Kidney (tissue), 14 donors: ENCODE measurements around the gene INCENP. TPM values are rescaled to one million over a fixed set of nuclear protein-coding genes. Genes with fewer than 3 reads are reported as not detected.

Experiments
- DNase-seq, 5 donors: peaks; one replicate each; pipeline ENCODE4 v3.0.0-alpha.2; 2013 to 2020
- FAIRE-seq: peaks from 2 replicates; lab custom pipeline; 2012; peaks lifted over from hg19 to GRCh38; lab: Jason Lieb, UNC
- H3K27ac ChIP-seq, 2 donors: one replicate each; pipeline ENCODE4 v1.7.0; 2013; ENCODE audit warnings: low read depth in 2 of 2, low read length in 2 of 2, inconsistent platforms in 1 of 2
- H3K27me3 ChIP-seq: one replicate; pipeline ENCODE4 v1.7.1; 2013; ENCODE audit warnings: low read length, inconsistent platforms; ENCODE audit not compliant: control insufficient read depth, insufficient read depth
- H3K36me3 ChIP-seq, 3 donors: one replicate each; pipeline versions ENCODE4 v1.7.0 to v1.7.1; 2013; ENCODE audit warnings: low read length in 3 of 3, control low read depth in 1 of 3, inconsistent platforms in 1 of 3; ENCODE audit not compliant: insufficient read depth in 3 of 3, control insufficient read depth in 2 of 3
- H3K4me1 ChIP-seq, 3 donors: one replicate each; pipeline versions ENCODE4 v1.7.0 to v1.7.1; 2013; ENCODE audit warnings: low read length in 3 of 3, inconsistent platforms in 1 of 3, low read depth in 1 of 3; ENCODE audit not compliant: control insufficient read depth in 2 of 3, insufficient read depth in 2 of 3
- H3K4me3 ChIP-seq, 3 donors: one replicate each; pipeline versions ENCODE4 v1.7.0 to v1.8.1; 2013; ENCODE audit warnings: low read length in 3 of 3, control low read depth in 1 of 3, inconsistent platforms in 1 of 3
- H3K9ac ChIP-seq, 3 donors: one replicate each; pipeline versions ENCODE4 v1.7.0 to v1.7.1; 2013; ENCODE audit warnings: low read length in 3 of 3, control low read depth in 1 of 3, inconsistent platforms in 1 of 3
- H3K9me3 ChIP-seq, 3 donors: one replicate each; pipeline versions ENCODE4 v1.7.0 to v1.7.1; 2013; ENCODE audit warnings: low read length in 3 of 3, control low read depth in 1 of 3, inconsistent platforms in 1 of 3; ENCODE audit not compliant: control insufficient read depth in 2 of 3, insufficient read depth in 1 of 3
- intact Hi-C: fragments of 100-400 bp; cut with DNase I; formaldehyde crosslinking; loops from one replicate; pipeline ENCODE4 v1.11.1; 2022
- polyA plus RNA-seq: library from polyadenylated mRNA; stranded (reverse); fragments of 350-450 nt; fragmentation: Illumina TruSeq; extraction: RNeasy Lipid Tissue Mini Kit (QIAGEN cat#74804); gene quantifications from one replicate; pipeline ENCODE4 v1.2.3, GENCODE V29; 2014; ENCODE audit warnings: low read depth, low replicate concordance; ENCODE audit not compliant: insufficient read depth
- total RNA-seq: library from RNA; stranded (reverse); fragmentation: NEBNext Ultra II Directional; extraction: Animal tissue kit (Norgen Biotek cat#: 25700); gene quantifications from one replicate; pipeline ENCODE4 v1.2.1, GENCODE V29; 2021
- TF ChIP-seq, protein P1 (sequence below): IDR thresholded peaks from 3 replicates; pipeline ENCODE4 v1.5.1; 2012; ENCODE audit warnings: mild to moderate bottlenecking, moderate library complexity, borderline replicate concordance; ENCODE audit not compliant: insufficient read depth; ENCODE audit errors: extremely low read depth
- donor health status: control.
- donor health status: control.
- donor health status: control.
- donor health status: control.
- donor health status: control.
- donor health status: DM: yes; HTN: yes; CAD: no.
- donor health status: Normal renal cell carcinoma (clear cell type).

Gene INCENP
- total and polyA plus RNA-seq, 2 donors from 2014 or later, result 2.9 to 17.5 TPM

DNA sequence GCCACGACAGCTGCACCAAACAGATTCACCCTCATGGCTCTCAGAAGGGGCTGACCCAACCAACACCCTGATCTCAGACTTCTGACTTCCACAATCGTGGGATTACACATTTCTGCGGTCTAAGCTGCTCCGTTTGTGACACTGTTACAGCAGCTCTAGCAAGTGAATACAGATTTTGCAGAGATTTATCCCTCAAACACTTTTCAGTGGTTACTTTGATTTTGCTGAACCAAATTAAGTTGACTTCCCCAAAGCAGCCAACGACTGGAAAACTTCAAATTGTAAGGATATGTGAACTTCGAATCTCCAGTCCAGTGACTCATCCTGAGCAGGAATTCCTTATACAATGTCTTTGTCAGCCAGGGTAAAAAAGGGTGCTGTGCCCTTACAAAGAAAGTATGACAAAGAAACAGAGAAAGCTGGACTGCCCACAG, 14.8 kb upstream of the INCENP start:
- no peaks in the 10 kb centered on the region for H3K36me3 ChIP-seq
- H3K27me3 ChIP-seq, result no peaks in the 10 kb centered on the region
- no peak for FAIRE-seq
- no peak overlapping the region for H3K27ac ChIP-seq
- no peak overlapping the region for H3K9ac ChIP-seq
- TF ChIP-seq, protein P1, sequence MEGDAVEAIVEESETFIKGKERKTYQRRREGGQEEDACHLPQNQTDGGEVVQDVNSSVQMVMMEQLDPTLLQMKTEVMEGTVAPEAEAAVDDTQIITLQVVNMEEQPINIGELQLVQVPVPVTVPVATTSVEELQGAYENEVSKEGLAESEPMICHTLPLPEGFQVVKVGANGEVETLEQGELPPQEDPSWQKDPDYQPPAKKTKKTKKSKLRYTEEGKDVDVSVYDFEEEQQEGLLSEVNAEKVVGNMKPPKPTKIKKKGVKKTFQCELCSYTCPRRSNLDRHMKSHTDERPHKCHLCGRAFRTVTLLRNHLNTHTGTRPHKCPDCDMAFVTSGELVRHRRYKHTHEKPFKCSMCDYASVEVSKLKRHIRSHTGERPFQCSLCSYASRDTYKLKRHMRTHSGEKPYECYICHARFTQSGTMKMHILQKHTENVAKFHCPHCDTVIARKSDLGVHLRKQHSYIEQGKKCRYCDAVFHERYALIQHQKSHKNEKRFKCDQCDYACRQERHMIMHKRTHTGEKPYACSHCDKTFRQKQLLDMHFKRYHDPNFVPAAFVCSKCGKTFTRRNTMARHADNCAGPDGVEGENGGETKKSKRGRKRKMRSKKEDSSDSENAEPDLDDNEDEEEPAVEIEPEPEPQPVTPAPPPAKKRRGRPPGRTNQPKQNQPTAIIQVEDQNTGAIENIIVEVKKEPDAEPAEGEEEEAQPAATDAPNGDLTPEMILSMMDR, result no peak
- DNase-seq, result no peak
- no peaks in the 10 kb centered on the region for H3K9me3 ChIP-seq
- intact Hi-C loops, result no loop called here
- peaks cover 0 to 8% (median 0%) of the 10 kb centered on the region in 3 donors for H3K4me1 ChIP-seq
- no peak overlapping the region for H3K4me3 ChIP-seq

DNA sequence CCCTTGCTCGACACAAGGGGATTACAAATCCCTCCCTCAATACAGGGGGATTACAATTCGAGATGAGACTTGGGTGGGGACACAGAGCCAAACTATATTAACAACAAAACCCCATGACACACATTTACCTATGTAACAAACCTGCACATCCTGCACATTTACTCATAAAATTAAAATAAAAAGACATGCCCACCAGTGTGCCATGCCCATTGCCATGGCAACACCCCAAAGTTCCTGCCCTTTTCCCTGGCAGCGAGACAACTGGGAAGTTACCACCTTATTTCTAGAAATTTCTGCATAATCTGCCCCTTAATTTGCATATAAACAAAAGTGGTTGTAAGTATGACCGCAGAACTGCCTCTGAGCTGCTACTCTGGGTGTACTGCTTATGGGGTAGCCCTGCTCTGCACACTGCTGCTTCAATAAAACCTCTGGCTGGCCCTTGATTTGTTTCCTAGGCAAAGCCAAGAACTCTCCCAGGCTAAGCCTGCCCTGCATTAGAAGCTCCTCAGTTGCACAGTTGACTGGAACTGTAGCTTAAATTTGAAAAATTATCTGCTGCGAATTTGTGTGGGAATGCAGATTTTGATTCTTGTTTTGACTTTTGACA, 8.6 kb upstream of the INCENP start:
- DNase-seq (no peak), FAIRE-seq (no peak)
- intact Hi-C loops, result no loop called here
- Histone ChIP-seq H3K27ac (no peak overlapping the region), H3K27me3 (no peaks in the 10 kb centered on the region), H3K4me1 (no peaks in the 10 kb centered on the region), H3K9me3 (peaks cover 0 to 7% (median 0%) of the 10 kb centered on the region in 3 donors), H3K4me3 (no peak overlapping the region), H3K9ac (no peak overlapping the region), H3K36me3 (no peaks in the 10 kb centered on the region)
- TF ChIP-seq, protein P1, result no peak

DNA sequence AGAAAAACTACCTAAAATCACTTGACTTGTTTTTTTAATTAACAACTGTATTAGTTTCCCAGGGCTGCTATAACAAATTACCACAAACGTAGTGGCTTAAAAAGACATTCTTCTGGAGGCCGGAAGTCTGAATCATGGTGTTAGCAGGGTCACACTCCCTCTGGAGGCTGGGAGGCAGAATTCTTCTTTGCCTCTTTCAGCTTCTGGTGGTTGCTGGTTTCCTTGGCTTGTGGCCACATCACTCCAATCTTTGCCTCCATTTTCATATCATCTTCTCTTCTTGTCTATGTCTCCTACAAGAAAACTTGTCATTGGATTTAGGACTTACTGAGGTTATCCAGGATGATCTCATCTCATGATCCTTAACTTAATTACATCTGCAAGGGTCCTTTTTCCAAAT, 7.4 kb upstream of the INCENP start:
- Histone ChIP-seq H3K9ac (no peak overlapping the region), H3K4me1 (no peaks in the 10 kb centered on the region), H3K4me3 (no peak overlapping the region), H3K27me3 (no peaks in the 10 kb centered on the region), H3K9me3 (peaks cover 0 to 7% (median 0%) of the 10 kb centered on the region in 3 donors), H3K27ac (no peak overlapping the region), H3K36me3 (no peaks in the 10 kb centered on the region)
- TF ChIP-seq, protein P1, result no peak
- intact Hi-C loops, result no loop called here
- FAIRE-seq (no peak), DNase-seq (no peak)

DNA sequence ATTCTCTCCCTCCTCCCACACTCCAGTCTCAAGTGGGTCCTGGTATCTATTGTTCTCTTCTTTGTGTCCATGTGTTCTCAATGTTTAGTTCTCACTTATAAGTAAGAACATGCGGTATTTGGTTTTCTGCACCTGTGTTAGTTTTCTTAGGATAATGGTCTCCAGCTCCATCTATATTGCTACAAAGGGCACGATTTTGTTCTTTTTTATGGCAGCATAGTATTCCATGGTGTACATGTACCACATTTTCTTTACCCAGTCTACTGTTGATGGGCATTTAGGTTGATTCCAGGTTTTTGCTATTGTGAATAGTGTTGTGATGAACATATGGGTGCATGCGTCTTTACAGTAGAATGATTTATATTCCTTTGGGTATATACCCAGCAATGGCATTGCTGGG, 4.2 kb upstream of the INCENP start:
- H3K4me3 ChIP-seq, result no peak overlapping the region
- no peak overlapping the region for H3K9ac ChIP-seq
- FAIRE-seq, result no peak
- peaks cover 0 to 7% (median 0%) of the 10 kb centered on the region in 3 donors for H3K9me3 ChIP-seq
- H3K27me3 ChIP-seq, result no peaks in the 10 kb centered on the region
- H3K4me1 ChIP-seq, result peaks cover 0 to 2% (median 1%) of the 10 kb centered on the region in 3 donors
- no peak overlapping the region for H3K27ac ChIP-seq
- TF ChIP-seq, protein P1, result no peak
- intact Hi-C loops, result no loop called here
- no peaks in the 10 kb centered on the region for H3K36me3 ChIP-seq
- no peak for DNase-seq
